GM12865 (cell line): ENCODE data around the gene RASD2.

Experiments
- DNase-seq: peaks from one replicate; pipeline ENCODE4 v3.0.0; 2010; ENCODE audit warnings: low read depth
- H3K4me3 ChIP-seq: 2 replicates; pipeline ENCODE4 v1.5.1; 2011; ENCODE audit warnings: mild to moderate bottlenecking, low read depth, low read length, control low read depth
- TF ChIP-seq, protein P1 (sequence below): IDR thresholded peaks from 2 replicates; pipeline ENCODE4 v1.5.1; 2011; ENCODE audit warnings: low read length, control low read depth, low read depth, inconsistent platforms; ENCODE audit not compliant: insufficient read depth; ENCODE audit errors: missing control alignments

The RASD2 gene

DNA sequence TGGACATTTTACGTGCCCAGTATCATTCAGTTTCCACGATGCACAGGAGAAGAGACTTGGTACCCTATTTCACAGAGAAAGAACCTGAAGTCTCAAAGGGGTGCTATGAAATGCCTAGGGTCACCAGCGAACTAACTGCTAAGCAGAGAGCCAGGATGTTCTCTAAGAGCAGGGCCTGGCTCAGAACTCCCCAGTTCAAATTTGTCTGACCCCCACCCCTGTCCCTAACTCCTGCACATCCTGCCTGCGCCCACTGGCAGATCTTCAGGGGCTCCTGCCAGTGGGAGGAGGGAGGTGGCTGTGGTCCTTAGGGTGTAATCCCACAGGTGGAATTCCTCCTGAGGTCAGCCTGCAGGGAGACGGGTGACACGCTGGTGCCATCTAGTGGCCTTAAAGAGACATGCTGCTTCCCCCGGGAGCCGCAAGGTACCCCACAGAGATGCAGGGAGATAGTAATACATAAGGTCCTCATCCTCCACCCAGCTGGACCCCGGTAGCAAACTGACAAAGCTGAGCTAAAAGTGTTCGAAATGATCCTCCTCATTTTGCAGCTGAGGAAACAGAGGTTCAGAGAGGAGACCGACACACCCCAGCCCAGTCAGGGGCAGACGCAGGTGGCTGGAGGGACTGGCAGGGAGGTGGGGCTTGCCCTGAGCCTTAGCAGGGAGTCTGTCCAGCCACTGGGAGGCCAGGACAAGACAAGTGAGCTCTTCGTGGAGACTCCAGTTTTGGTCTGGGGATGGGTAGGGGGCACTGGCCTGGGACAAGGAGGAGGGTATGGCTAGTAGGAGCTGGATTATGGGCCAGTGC is 42.4 kb downstream of the RASD2 start:
- TF ChIP-seq, protein P1, sequence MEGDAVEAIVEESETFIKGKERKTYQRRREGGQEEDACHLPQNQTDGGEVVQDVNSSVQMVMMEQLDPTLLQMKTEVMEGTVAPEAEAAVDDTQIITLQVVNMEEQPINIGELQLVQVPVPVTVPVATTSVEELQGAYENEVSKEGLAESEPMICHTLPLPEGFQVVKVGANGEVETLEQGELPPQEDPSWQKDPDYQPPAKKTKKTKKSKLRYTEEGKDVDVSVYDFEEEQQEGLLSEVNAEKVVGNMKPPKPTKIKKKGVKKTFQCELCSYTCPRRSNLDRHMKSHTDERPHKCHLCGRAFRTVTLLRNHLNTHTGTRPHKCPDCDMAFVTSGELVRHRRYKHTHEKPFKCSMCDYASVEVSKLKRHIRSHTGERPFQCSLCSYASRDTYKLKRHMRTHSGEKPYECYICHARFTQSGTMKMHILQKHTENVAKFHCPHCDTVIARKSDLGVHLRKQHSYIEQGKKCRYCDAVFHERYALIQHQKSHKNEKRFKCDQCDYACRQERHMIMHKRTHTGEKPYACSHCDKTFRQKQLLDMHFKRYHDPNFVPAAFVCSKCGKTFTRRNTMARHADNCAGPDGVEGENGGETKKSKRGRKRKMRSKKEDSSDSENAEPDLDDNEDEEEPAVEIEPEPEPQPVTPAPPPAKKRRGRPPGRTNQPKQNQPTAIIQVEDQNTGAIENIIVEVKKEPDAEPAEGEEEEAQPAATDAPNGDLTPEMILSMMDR: peak; percentile 93
- no peak overlapping the region for H3K4me3 ChIP-seq
- peak; percentile 73 for DNase-seq

DNA sequence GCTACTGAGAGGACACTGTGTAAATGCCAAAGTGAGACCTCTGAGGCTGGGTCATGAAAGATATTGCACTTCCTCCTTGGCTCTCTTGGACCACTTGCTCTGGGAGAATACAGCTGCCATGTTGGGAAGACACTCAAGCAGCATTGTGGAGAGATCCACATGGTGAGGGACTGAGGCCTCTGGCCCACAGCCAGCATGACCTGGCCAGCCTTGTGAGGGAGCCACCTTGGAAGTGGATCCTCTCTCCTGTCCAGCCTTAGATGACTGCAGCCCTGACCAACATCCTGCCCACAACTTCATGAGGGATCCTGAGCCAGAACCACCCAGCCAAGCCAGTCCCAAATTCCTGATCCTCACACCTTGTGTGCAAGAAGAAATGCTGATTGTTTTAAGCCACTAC is 46.1 kb downstream of the RASD2 start:
- DNase-seq: no peak
- TF ChIP-seq, protein P1: no peak
- no peak overlapping the region for H3K4me3 ChIP-seq

DNA sequence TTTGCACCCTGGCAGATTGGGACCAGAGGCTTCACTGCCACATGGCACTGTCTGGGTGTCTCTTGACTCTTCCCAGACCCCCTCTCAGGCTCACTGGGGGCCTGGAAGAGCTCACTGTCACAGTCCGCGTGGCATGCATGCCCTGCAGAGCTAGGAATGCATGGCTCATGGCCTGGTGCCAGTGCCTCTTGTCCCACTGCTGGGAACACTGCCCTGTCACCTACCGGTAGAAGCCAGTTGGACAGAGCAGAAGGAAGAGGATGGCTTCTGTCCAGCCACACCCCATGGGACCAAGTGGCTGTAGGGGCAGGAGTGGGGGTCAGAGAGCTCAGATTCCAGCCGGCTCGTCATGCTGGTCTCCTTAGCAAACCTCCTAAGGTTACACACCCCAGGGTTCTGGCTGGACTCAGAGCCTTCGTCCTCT is 46.8 kb downstream of the RASD2 start:
- TF ChIP-seq, protein P1: no peak
- H3K4me3 ChIP-seq: no peak overlapping the region
- no peak for DNase-seq

DNA sequence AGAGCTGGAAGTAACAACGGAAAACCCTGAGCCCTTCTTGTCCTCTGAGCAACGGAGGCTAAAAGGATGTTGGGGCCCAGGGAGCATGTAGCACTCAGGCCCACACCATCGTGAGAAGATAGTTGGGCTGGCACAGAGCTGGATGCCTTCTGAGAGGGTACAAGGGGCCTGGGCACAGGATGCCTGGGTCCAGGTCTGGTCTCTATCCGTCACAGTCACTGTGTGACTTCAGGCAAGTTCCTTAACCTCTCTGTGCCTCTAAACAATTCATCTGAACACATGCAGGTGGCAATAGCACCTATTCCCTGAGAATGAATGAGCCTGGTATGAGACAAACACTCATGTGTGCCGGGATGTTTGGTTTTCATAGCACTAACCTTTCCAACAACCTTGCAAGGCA is 47.3 kb downstream of the RASD2 start:
- TF ChIP-seq, protein P1: no peak
- no peak for DNase-seq

DNA sequence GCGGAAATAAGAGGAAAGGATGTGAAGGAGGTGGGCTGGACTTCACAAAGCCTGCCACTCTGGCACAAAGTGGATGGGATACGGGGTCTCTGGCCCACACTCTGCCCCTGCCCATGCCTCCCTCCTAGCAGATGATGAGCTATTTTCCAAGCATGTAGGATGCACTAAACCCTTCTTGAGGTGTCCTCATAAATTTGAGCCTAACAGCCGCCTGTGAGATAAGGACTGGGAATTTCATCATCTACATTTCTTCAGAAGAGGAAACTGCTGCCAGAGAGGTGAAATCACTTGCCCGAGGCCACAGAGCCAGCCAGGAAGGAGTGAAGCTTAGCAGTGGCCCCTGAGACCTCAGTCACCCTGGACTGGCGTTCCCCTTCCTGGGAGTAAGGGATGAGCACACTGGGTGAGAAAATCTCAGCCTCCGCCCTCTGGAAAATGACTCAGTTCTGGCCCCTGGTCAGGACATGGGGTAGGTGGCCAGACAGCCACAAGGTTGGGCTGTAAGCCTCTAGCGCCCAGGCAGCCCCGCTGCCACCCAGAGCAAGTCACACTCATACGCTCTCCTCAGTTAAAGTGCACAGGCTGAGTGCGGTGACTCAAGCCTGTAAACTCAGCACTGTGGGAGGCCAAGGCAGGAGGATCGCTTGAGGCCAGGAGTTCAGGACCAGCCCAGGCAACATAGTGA is 48.6 kb downstream of the RASD2 start:
- TF ChIP-seq, protein P1: no peak
- DNase-seq: no peak
- H3K4me3 ChIP-seq: no peak overlapping the region

More for the DNA sequence above, 47.3 kb downstream of the RASD2 start:
- no peak overlapping the region for H3K4me3 ChIP-seq

DNA sequence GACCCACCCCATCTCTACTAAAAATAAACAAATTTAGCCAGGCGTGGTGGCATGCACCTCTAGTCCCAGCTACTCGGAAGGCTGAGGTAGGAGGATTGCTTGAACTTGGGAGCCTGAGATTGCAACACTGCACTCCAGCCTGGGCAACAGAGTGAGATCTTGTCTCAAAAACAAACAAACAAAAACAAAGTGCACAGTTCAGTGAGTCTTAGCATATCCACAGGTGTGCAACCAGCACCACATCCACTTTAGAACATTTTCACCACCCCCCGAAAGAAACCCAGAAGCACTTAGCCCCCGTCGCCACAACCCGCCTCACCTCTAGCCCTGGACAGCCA is 49.1 kb downstream of the RASD2 start:
- TF ChIP-seq, protein P1: no peak
- DNase-seq: no peak
- no peak overlapping the region for H3K4me3 ChIP-seq
